GM18505 (cell line): ENCODE data around the gene HTN3.
"Not testable (repeated sequence)": the region's sequence is repeated elsewhere in the genome, so short reads cannot be mapped to it uniquely, and the experiment has no call there.

Source experiments
- ATAC-seq: cut with Tn5 transposase; IDR thresholded peaks from one replicate; pipeline ENCODE4 v1.9.1; 2021; ENCODE audit not compliant: unreplicated experiment
- POLR2A ChIP-seq: IDR thresholded peaks from 4 replicates; pipeline ENCODE4 v1.6.1; 2011; ENCODE audit warnings: borderline replicate concordance; ENCODE audit not compliant: insufficient read depth, insufficient read length; ENCODE audit errors: extremely low read depth

The HTN3 gene

DNA sequence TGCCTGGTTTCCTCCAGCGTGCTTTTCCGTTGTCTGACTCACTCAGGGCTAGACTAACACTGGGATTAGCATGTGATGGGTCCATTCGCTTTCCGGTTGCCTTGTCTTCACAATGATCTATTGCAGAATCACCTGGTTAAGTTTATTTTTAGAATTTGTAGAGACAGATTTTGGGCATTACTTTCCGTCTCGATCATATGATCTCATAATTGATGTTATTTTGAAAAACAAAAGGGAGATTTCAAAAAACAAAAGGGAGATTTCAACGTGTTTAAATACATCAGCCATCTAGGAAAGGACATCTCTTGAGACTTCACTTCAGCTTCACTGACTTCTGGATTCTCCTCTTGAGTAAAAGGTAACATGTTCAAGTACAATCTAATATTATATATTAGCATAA, at the start of gene HTN3:
TSS of gene HTN3 (plus strand) at position 301 of the 400 bp plus-strand sequence. CDS start 2,282 bp downstream, outside the sequence.
- not testable (repeated sequence) for ATAC-seq

DNA sequence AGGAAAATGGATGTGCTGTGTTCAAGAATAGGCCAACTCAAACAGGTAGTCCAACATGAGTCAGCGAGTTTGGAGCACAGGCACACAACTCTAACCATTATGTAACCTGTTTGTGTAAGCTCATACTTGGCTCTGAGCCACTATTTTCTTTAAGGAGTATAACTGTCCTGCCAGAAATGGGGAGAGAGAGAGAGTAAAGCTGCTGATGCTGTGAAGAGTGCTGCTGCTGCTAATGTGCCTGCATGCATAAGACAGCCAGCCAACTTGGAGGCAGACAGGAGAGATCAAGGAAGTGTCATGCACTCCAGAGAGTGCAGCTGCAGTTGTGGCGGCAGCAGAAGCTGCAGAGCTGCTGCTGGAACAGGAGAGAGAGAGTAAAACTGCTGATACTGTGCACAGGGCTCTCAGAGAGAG, 44.2 kb upstream of the HTN3 start:
- ATAC-seq = peak; percentile 66
- no peak for TF ChIP-seq POLR2A

DNA sequence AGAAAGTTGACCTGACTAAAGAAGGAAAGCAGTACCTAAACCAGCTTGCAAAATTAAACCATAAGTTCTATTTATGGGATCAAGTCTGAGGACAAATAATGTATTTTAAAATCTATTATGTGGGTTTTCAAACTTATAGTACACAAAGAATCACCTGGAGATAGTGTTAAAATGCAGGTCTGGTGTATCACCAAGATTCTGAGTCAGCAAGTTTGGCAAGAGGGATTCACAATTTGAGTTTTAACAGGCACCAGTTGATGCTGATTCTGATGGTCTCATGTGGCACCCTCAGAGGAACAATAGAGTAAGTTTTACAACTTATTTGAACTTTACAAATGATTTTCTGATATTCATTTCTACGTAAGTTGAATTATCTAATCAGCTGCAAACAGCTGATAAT, 41.6 kb upstream of the HTN3 start:
- no peak for TF ChIP-seq POLR2A

DNA sequence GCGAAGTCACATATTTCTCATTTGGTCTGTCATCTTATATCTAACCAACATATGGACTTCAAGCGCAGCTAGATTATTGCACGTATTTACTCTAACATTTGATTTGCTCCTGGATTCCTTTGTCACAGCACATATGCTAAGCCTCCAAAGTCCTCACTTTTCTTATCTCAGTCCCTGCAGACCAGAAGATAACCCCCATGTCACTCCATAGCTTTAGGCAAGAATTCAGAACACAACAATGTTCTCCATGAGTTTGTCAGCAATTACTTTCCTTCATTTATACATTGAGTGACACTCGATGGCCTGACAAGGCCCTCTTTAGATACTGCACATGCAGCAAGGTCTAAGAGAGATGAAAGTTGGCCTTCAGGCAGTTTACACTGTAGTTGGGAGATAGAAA, 37.2 kb upstream of the HTN3 start:
- no peak for ATAC-seq
- TF ChIP-seq POLR2A = no peak

More for the DNA sequence above, 41.6 kb upstream of the HTN3 start:
- ATAC-seq = no peak

DNA sequence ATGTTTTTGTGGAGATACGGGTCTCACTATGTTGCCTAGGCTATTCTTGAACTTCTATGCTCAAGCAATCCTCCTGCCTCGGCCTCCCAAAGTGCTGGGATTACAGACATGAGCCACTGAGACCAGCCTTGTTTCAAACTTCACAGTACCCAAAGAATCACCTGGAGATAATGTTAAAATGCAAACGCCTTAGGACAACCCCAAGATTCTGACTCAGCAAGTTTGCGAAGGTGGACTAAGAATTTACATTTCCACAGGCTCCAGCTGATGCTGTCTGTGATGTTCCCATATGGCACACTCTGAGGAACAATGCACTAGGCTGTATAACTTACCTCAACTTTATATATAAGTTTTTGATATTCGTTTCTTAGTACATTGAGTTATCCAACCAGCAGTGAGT, 33.5 kb upstream of the HTN3 start:
- no peak for ATAC-seq
- no peak for TF ChIP-seq POLR2A

DNA sequence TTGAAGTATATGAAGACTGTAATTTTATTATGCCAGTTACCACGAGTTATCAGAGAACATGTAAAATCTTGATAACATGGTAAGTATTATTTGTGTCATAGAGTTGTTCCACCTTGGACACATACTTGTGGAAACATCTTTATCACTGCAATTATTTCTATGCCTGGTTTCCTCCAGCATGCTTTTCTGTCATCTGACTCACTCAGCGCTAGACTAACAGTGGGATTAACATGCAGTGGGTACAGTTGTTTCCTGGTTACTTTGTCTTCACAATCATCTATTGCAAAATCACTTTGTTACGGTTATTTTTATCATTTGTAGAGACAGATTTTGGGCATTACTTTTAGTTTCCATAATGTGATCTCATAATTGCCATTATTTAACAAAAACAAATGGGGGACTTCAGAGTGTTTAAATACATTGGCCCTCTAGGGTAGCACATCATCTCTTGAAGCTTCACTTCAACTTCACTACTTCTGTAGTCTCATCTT, 32.7 kb upstream of the HTN3 start, which contains the start of gene STATH:
TSS of gene STATH (plus strand) at position 441 of the 491 bp plus-strand sequence. CDS start 2,472 bp downstream, outside the sequence.
- TF ChIP-seq POLR2A = no peak

DNA sequence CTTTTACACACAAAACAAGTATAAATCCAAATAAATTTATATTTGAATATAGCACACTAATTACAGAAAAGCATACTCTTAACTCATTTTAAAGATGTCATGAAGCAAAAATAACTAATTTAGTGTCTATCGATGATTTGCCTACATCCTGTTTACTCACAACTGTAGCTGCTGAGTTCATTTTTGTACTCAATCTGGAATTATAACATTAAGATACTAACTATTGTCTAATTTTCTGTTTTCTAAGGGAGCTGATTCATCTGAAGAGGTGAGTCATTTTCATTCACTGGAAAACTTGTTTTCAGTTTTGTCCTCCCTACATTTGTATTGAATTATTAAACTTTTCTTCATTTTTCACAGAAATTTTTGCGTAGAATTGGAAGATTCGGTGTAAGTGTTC, 28.8 kb upstream of the HTN3 start:
- no peak for TF ChIP-seq POLR2A
- no peak for ATAC-seq

More for the DNA sequence above, 32.7 kb upstream of the HTN3 start, which contains the start of gene STATH:
- ATAC-seq = no peak

DNA sequence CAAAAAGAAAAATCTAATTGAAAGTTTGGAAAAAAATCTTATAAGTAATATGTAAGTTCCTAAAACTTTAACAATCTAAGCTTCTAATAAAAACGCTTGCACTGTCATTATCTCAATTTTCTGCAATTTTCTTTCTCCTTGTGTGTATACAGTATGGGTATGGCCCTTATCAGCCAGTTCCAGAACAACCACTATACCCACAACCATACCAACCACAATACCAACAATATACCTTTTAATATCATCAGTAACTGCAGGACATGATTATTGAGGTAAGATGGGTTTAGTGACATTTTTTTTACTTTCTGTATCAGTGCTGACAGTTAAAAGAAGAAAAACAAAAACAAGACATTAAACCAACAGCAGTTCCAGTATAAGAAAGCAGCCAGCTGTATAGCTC, 27.5 kb upstream of the HTN3 start:
- TF ChIP-seq POLR2A = no peak
- ATAC-seq = no peak

DNA sequence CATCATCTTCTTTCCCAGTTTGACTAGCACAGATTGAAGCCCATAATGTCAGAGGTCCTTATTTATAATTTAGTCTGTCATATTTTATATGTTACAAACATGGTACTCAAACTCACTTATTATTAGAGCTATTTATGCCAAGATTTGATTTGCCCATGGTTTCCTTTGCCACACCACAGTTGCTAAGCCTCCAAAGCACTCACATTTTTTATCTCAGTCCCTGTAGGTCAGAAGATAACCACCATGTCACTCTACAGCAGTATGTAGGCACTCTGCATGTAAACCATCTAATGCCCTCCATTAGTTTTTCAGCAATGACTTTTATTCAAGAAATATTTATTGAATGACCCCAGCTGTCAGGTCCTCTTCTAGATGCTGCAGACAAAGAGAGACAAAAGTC, 25.8 kb upstream of the HTN3 start:
- no peak for TF ChIP-seq POLR2A
- ATAC-seq = no peak

DNA sequence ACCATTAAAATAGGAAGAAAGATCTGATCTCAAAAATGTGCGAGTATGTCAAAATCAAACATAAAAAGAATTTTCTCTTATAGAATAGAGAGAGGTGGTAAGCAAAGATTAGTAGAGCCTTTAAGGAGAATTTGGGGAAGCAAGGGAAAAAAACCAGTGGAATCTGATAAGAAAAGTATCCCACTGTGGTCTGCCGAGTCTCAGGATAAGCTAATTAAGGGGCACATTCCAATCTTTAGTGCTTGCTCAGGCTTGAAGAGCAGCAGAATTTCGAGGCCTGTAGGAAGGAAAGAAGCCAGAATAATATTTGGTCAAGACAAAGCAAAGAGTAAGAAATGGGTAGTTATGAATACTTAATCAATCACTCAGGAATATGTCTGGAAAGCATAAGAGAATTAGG, 19.5 kb upstream of the HTN3 start:
- no peak for TF ChIP-seq POLR2A
- ATAC-seq = no peak

DNA sequence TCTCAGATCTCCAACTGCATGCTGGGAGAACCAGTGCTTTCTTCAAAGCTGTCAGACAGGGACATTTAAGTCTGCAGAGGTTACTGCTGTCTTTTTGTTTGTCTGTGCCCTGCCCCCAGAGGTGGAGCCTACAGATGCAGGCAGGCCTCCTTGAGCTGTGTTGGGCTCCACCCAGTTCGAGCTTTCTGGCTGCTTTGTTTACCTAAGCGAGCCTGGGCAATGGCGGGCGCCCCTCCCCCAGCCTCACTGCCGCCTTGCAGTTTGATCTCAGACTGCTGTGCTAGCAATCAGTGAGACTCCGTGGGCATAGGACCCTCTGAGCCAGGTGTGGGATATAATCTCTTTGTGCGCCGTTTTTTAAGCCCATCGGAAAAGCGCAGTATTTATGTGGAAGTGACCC, 9.3 kb upstream of the HTN3 start:
- ATAC-seq = not testable (repeated sequence)

DNA sequence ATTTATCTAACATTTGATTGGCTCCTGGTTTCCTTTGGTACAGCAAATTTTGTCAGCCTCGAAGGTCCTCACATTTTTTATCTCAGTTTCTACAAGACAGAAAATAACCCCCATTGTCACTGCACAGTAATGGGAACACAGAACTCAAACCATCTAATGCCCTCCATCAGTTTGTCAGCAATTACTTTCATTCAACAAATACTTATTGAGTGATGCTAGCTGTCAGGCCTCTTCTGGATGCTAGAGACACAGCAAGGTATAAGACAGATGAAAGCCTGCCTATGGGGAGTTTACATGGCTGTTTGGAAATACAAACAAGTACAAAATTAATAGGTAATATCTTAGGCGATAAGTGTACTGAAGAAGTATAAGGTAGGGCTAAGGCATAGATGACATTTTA, 5.0 kb upstream of the HTN3 start:
- no peak for TF ChIP-seq POLR2A
- ATAC-seq = no peak

DNA sequence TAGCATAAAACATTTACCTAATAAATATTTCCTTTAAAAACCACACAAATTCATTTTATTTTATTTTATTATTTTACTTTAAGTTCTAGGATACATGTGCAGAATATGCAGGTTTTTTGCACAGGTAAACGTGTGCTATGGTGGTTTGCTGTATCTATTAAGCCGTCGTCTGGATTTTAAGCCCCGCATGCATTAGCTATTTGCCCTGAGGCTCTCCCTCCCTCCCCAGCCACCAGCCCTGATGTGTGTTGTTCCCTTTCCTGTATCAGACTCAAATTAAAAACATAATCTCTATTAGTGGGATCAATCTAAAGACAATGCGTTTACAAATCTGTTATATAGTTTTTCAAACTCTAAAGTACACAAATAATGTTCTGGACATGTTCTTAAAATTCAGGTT, 1.2 kb upstream of the HTN3 start:
- no peak for TF ChIP-seq POLR2A
- ATAC-seq = no peak

DNA sequence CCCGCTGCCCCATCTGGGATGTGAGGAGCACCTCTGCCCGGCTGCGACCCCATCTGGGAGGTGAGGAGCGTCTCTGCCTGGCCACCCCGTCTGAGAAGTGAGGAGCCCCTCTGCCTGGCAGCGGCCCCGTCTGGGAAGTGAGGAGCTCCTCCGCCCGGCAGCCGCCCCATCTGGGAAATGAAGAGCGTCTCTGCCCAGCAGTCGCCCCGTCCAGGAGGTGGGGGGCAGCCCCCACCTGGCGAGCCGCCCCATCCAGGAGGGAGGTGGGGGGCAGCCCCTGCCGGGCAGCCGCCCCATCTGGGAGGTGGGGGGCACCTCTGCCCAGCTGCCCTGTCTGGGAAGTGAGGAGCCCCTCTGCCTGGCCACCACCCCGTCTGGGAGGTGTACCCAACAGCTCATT, 9.3 kb downstream of the HTN3 start:
- ATAC-seq = not testable (repeated sequence)

DNA sequence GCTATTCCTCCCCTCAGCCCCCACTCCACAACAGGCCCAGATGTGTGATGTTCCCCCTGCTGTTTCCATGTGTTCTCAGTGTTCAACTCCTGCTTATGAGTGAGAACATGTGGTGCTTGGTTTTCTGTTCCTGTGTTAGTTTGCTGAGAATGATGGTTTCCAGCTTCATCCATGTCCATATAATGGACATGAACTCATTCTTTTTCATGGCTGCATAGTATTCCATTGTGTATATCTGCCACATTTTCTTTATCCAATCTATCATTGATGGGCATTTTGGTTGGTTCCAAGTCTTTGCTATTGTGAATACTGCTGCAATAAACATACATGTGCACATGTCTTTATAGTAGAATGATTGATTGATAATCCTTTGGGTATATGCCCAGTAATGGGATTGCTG, 11.7 kb downstream of the HTN3 start:
- ATAC-seq = not testable (repeated sequence)
